Non-pigmented ciliary epithelial cell (primary cell): ENCODE measurements around the gene COPS9.

ENCODE experiments used
- DNase-seq: peaks from one replicate; pipeline ENCODE4 v3.0.0-alpha.2; 2010; ENCODE audit warnings: low read depth

COPS9 gene

GRCh38 chr2:240136013-240136670 lies at the start of gene COPS9:
TSS of gene COPS9 (minus strand) at chr2:240136305. CDS start at chr2:240136284, 21 bp downstream.
- DNase-seq, result peak; percentile 17

GRCh38 chr2:240184656-240185055 lies 48.6 kb upstream of the COPS9 start:
- DNase-seq, result no peak

- DNase-seq, result no peak
These were observed 47.9 kb upstream of the COPS9 start for GRCh38 chr2:240183875-240184590.

GRCh38 chr2:240183006-240183874 lies 47.1 kb upstream of the COPS9 start:
- no peak for DNase-seq

GRCh38 chr2:240182476-240182875 lies 46.4 kb upstream of the COPS9 start:
- no peak for DNase-seq

- DNase-seq, result no peak
These were observed 45.9 kb upstream of the COPS9 start for GRCh38 chr2:240182001-240182400.

- DNase-seq, result no peak
These were observed 44.0 kb upstream of the COPS9 start for GRCh38 chr2:240179941-240180666.

- no peak for DNase-seq
These were observed 43.2 kb upstream of the COPS9 start for GRCh38 chr2:240179186-240179815.

GRCh38 chr2:240178564-240178963 lies 42.5 kb upstream of the COPS9 start:
- DNase-seq, result no peak

GRCh38 chr2:240174496-240174895 lies 38.4 kb upstream of the COPS9 start:
- DNase-seq, result no peak

GRCh38 chr2:240172071-240172895 lies 36.2 kb upstream of the COPS9 start:
- no peak for DNase-seq

GRCh38 chr2:240170883-240171282 lies 34.8 kb upstream of the COPS9 start:
- no peak for DNase-seq

GRCh38 chr2:240170354-240170735 lies 34.2 kb upstream of the COPS9 start:
- no peak for DNase-seq

GRCh38 chr2:240169486-240170353 lies 33.6 kb upstream of the COPS9 start:
- DNase-seq, result no peak

GRCh38 chr2:240168546-240169361 lies 32.6 kb upstream of the COPS9 start:
- DNase-seq, result no peak

- DNase-seq, result no peak
These were observed 31.9 kb upstream of the COPS9 start for GRCh38 chr2:240168041-240168440.

- no peak for DNase-seq
These were observed 31.4 kb upstream of the COPS9 start for GRCh38 chr2:240167588-240167880.

GRCh38 chr2:240166761-240167587 lies 30.9 kb upstream of the COPS9 start:
- DNase-seq, result no peak
